Endothelial cell of umbilical vein (primary cell): Measurements from ENCODE around the gene PPM1M. TPM values are rescaled to one million over a fixed set of nuclear protein-coding genes. Genes with fewer than 3 reads are reported as not detected.

Experiments used
- BruUV-seq: library from RNA; stranded (reverse); fragments of 400-500 nt; replicated peaks from 2 replicates; lab custom pipeline; 2021; lab: Mats Ljungman, UMichigan
- CTCF ChIA-PET: fragments of 300-600, 350-600 bp; sonication (Branson Sonifier 250); formaldehyde crosslinking; loops from one replicate; lab custom pipeline; 2021; ENCODE audit warnings: antibody characterized with exemption, inconsistent platforms; lab: Charles Lee
- POLR2A ChIA-PET: fragments of 300-600, 350-600 bp; sonication (Branson Sonifier 250); formaldehyde crosslinking; loops from one replicate; lab custom pipeline; 2021; ENCODE audit warnings: antibody characterized with exemption, inconsistent platforms; lab: Charles Lee
- DNase-seq: peaks from one replicate; pipeline ENCODE4 v3.0.0-alpha.2; 2011; ENCODE audit warnings: low read depth, low spot score
- FAIRE-seq: peaks from 2 replicates; lab custom pipeline; 2011; peaks lifted over from hg19 to GRCh38; lab: Jason Lieb, UNC
- H2AFZ ChIP-seq: 2 replicates; pipeline ENCODE4 v1.6.0; 2012; ENCODE audit warnings: low read depth, low read length, control low read depth, inconsistent platforms
- H3K27ac ChIP-seq: 2 replicates; pipeline ENCODE4 v1.5.1; 2011; ENCODE audit warnings: low read depth, mild to moderate bottlenecking, control low read depth, low read length, moderate library complexity; ENCODE audit not compliant: insufficient read depth
- H3K27me3 ChIP-seq, 2 experiments: 2 replicates each; pipeline versions ENCODE4 v1.6.0 to v1.6.1; 2011; ENCODE audit warnings: low read length in 2 of 2, mixed read lengths in 1 of 2; ENCODE audit not compliant: control insufficient read depth in 2 of 2, insufficient read depth in 2 of 2
- H3K36me3 ChIP-seq, 2 experiments: 2 replicates in 1 of 2; 3 replicates in 1 of 2; pipeline ENCODE4 v1.5.1; 2011; ENCODE audit warnings: low read length in 2 of 2, mild to moderate bottlenecking in 1 of 2, moderate library complexity in 1 of 2; ENCODE audit not compliant: control insufficient read depth in 2 of 2, insufficient read depth in 2 of 2; ENCODE audit errors: extremely low read depth in 1 of 2
- H3K4me1 ChIP-seq: 3 replicates; pipeline ENCODE4 v1.5.1; 2011; ENCODE audit warnings: mild to moderate bottlenecking, low read length; ENCODE audit not compliant: control insufficient read depth, insufficient read depth; ENCODE audit errors: extremely low read depth
- H3K4me2 ChIP-seq: 2 replicates; pipeline ENCODE4 v1.6.1; 2011; ENCODE audit warnings: low read length, control low read depth, mixed read lengths; ENCODE audit not compliant: insufficient read depth
- H3K4me3 ChIP-seq, 3 experiments: fragments of 200-600 bp in 1 of 3; sonication (generic), shearing (Covaris generic) in 1 of 3; replicated peaks in 1 of 3; 2 replicates each; pipeline ENCODE4 v1.5.1; 2011 to 2016; ENCODE audit warnings: control low read depth in 3 of 3, low read length in 3 of 3, mild to moderate bottlenecking in 2 of 3, inconsistent platforms in 1 of 3, low read depth in 1 of 3, moderate library complexity in 1 of 3; ENCODE audit not compliant: insufficient read depth in 1 of 3
- H3K79me2 ChIP-seq: 2 replicates; pipeline ENCODE4 v1.6.0; 2012; ENCODE audit warnings: low read length, inconsistent platforms; ENCODE audit not compliant: control insufficient read depth, insufficient read depth
- H3K9ac ChIP-seq: replicated peaks from 2 replicates; pipeline ENCODE3; 2011; ENCODE audit warnings: low read length, control low read depth; ENCODE audit not compliant: insufficient read depth; ENCODE audit errors: extremely low read depth
- H3K9me1 ChIP-seq: replicated peaks from 3 replicates; pipeline ENCODE4 v1.6.0; 2011; ENCODE audit warnings: mild to moderate bottlenecking, low read length; ENCODE audit not compliant: control insufficient read depth, insufficient read depth; ENCODE audit errors: extremely low read depth
- H3K9me3 ChIP-seq: replicated peaks from 2 replicates; pipeline ENCODE4 v1.5.1; 2012; ENCODE audit warnings: low read length, inconsistent platforms; ENCODE audit not compliant: control insufficient read depth, insufficient read depth
- H4K20me1 ChIP-seq: replicated peaks from 2 replicates; pipeline ENCODE3; 2011; ENCODE audit warnings: mild to moderate bottlenecking, low read length; ENCODE audit not compliant: control insufficient read depth, insufficient read depth; ENCODE audit errors: extremely low read depth
- GATA2 ChIP-seq: IDR thresholded peaks from 2 replicates; pipeline ENCODE4 v1.7.0; 2011; ENCODE audit warnings: low read depth, mild to moderate bottlenecking, moderate library complexity, mixed read lengths, low read length; ENCODE audit not compliant: insufficient read length, insufficient read depth
- MYC ChIP-seq: IDR thresholded peaks from one replicate; pipeline ENCODE4 v1.6.1; 2011; ENCODE audit warnings: mild to moderate bottlenecking, low read depth, low read length
- POLR2A ChIP-seq: IDR thresholded peaks from 2 replicates; pipeline ENCODE4 v1.6.1; 2012; ENCODE audit warnings: low read depth, mild to moderate bottlenecking, control low read depth, low read length
- POLR2AphosphoS5 ChIP-seq: IDR thresholded peaks from 2 replicates; pipeline ENCODE4 v1.6.1; 2012; ENCODE audit warnings: low read depth, mild to moderate bottlenecking, control low read depth, low read length, moderate library complexity; ENCODE audit not compliant: insufficient read depth
- dilution Hi-C: fragments of 300-500 bp; cut with MboI; formaldehyde crosslinking; loops from one replicate; pipeline ENCODE4 v1.15.0; 2019; ENCODE audit warnings: low sequenced_read_pairs; ENCODE audit not compliant: extremely low pct_ligation_motif_present
- intact Hi-C: fragments of 100-400 bp; cut with micrococcal nuclease; formaldehyde crosslinking; loops from one replicate; pipeline ENCODE4 v1.10.0; 2022
- polyA plus RNA-seq, 4 experiments: library from polyadenylated mRNA; depleted of rRNA in 3 of 4; stranded (reverse) in 3 of 4; unstranded in 1 of 4; fragments of >200 nt; gene quantifications; 2 replicates each; pipeline versions ENCODE4 v1.2.1 to v1.2.3, GENCODE V29; 2011 to 2012; ENCODE audit warnings: missing spikeins in 1 of 4
- total RNA-seq: library from RNA; stranded (reverse); gene quantifications from 2 replicates; pipeline ENCODE4 v1.2.3, GENCODE V29; 2021
- TF ChIP-seq, protein P1 (sequence below), 2 donors: IDR thresholded peaks; 1 replicate in 1 of 2; 2 replicates in 1 of 2; pipeline ENCODE4 v1.5.1; 2011; ENCODE audit warnings: low read length in 2 of 2, mild to moderate bottlenecking in 2 of 2, moderate library complexity in 2 of 2, control low read depth in 1 of 2, inconsistent platforms in 1 of 2, low read depth in 1 of 2; ENCODE audit not compliant: insufficient read depth in 1 of 2; ENCODE audit errors: extremely low read depth in 1 of 2

Gene PPM1M
- total and polyA plus RNA-seq, 2 donors (not counting 3 experiments of a cell fraction or from before 2014, with no cell fraction given), result 13.7 to 19.4 TPM

GRCh38 chr3:52297242-52298148 lies 51.9 kb downstream of the PPM1M start:
- dilution Hi-C loops, result no loop called here
- Histone ChIP-seq H3K4me2 (no peak overlapping the region), H3K9me1 (no peaks in the 10 kb centered on the region), H3K27ac (no peak overlapping the region), H3K4me1 (peaks cover 15% of the 10 kb centered on the region), H3K9me3 (no peaks in the 10 kb centered on the region), H2AFZ (no peak overlapping the region), H3K27me3 (no peaks in the 10 kb centered on the region), H4K20me1 (no peaks in the 10 kb centered on the region), H3K9ac (no peak overlapping the region), H3K79me2 (no peaks in the 10 kb centered on the region), H3K4me3 (no peak overlapping the region), H3K36me3 (peaks cover 0 to 13% of the 10 kb centered on the region in 2 experiments)
- FAIRE-seq (no peak), DNase-seq (no peak)
- ChIA-PET POLR2A (interaction anchor here (1.3 kb wide), 1 partner anchor 19 kb away, joined by 3 read pairs; the partner anchor contains the start of gene WDR82), CTCF (interaction anchor here (1.2 to 7.1 kb wide), 4 partner anchors 21 to 65 kb away, joined by 3 to 74 read pairs (median 6); partner anchors contain the start of gene TWF2)
- no TSS peak for BruUV-seq
- TF ChIP-seq MYC, result no peak
- TF ChIP-seq POLR2AphosphoS5, result no peak
- TF ChIP-seq, protein P1, sequence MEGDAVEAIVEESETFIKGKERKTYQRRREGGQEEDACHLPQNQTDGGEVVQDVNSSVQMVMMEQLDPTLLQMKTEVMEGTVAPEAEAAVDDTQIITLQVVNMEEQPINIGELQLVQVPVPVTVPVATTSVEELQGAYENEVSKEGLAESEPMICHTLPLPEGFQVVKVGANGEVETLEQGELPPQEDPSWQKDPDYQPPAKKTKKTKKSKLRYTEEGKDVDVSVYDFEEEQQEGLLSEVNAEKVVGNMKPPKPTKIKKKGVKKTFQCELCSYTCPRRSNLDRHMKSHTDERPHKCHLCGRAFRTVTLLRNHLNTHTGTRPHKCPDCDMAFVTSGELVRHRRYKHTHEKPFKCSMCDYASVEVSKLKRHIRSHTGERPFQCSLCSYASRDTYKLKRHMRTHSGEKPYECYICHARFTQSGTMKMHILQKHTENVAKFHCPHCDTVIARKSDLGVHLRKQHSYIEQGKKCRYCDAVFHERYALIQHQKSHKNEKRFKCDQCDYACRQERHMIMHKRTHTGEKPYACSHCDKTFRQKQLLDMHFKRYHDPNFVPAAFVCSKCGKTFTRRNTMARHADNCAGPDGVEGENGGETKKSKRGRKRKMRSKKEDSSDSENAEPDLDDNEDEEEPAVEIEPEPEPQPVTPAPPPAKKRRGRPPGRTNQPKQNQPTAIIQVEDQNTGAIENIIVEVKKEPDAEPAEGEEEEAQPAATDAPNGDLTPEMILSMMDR (IDR thresholded peaks at IDR 0.05; ENCODE audit: extremely low read depth in 1 of 2, insufficient read depth in 1 of 2, low read depth in 1 of 2, low read length in 2 of 2), result no peak
- TF ChIP-seq GATA2, result no peak
- TF ChIP-seq POLR2A, result no peak
- intact Hi-C loops, result no loop called here
